Measurements from ENCODE around the gene CEMIP2. TPM values are rescaled to one million over a fixed set of nuclear protein-coding genes. Genes with fewer than 3 reads are reported as not detected.

CEMIP2 gene
- total and polyA plus RNA-seq, 2 donors (not counting 3 experiments of a cell fraction or from before 2014, with no cell fraction given), result 41.6 to 44.3 TPM

DNA sequence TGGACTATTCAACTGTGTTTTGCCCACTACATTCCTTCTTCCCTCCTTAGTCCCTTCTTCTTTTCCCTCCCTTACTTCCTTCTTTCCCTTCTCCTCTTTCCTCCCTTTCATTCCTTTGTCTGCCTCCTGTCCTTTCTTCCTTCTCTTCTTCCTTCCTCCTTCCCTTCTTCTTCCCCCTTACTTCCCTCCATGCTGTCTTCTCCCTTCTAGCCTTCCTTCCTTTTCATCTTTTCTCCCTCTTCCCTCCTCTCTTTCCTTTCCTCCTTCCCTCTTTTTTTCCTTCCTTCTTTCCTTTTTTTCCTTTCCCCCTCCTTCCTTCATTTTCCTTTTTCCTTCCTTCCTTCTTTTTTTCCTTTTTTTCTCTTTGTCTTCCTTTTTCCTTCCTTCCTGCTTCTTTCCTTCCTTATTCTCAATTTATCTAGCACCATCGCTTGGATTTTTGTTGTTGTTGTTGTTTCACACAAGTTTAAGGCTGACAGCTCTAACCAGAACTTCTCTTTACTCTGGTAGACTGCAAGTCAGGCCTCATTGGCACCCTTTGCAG lies 123.4 kb downstream of the CEMIP2 start:
- FAIRE-seq (no peak), DNase-seq (ENCODE audit: low read depth, low spot score) (no peak)
- Histone ChIP-seq H2AFZ (ENCODE audit: low read depth, low read length) (no peak overlapping the region), H3K9me3 (replicated peaks; ENCODE audit: control insufficient read depth, insufficient read depth, low read length) (no peaks in the 10 kb centered on the region), H3K9ac (replicated peaks; ENCODE audit: extremely low read depth, insufficient read depth, low read length) (no peak overlapping the region), H3K4me2 (ENCODE audit: insufficient read depth, low read length) (no peak overlapping the region), H3K36me3 (ENCODE audit: control insufficient read depth in 2 of 2, extremely low read depth in 1 of 2, insufficient read depth in 2 of 2, low read length in 2 of 2) (no peaks in the 10 kb centered on the region), H3K4me1 (ENCODE audit: control insufficient read depth, extremely low read depth, insufficient read depth, low read length) (peaks cover 24% of the 10 kb centered on the region), H4K20me1 (replicated peaks; ENCODE audit: control insufficient read depth, extremely low read depth, insufficient read depth, low read length) (no peaks in the 10 kb centered on the region), H3K79me2 (ENCODE audit: control insufficient read depth, insufficient read depth, low read length) (no peaks in the 10 kb centered on the region), H3K9me1 (replicated peaks; ENCODE audit: control insufficient read depth, extremely low read depth, insufficient read depth, low read length) (no peaks in the 10 kb centered on the region), H3K4me3 (replicated peaks in 1 of 3; ENCODE audit: insufficient read depth in 1 of 3, low read depth in 1 of 3, low read length in 3 of 3) (no peak overlapping the region), H3K27ac (ENCODE audit: insufficient read depth, low read depth, low read length) (no peak overlapping the region), H3K27me3 (ENCODE audit: control insufficient read depth in 2 of 2, insufficient read depth in 2 of 2, low read length in 2 of 2) (no peaks in the 10 kb centered on the region)
- no peak for TF ChIP-seq FOS (IDR thresholded peaks at IDR 0.05; ENCODE audit: borderline replicate concordance, insufficient read depth, low read length)
- TF ChIP-seq EZH2 (IDR thresholded peaks at IDR 0.05; ENCODE audit: borderline replicate concordance, low read depth, low read length, severe bottlenecking), result no peak
- intact Hi-C loops (cut with micrococcal nuclease), result no loop called here
- ChIA-PET CTCF (interaction anchor here (2.2 to 3.5 kb wide), 2 partner anchors 17 to 72 kb away, joined by 5 to 26 read pairs; no protein-coding TSS in a partner anchor), POLR2A (no interaction called here)
- no TSS peak for BruUV-seq (replicated peaks)
- dilution Hi-C loops (cut with MboI; ENCODE audit: extremely low pct_ligation_motif_present, low sequenced_read_pairs), result no loop called here

- CTCF ChIA-PET, result interaction anchor here (0.6 to 2.2 kb wide), 2 partner anchors 13 to 15 kb away, joined by 3 to 5 read pairs; no protein-coding TSS in a partner anchor
Measured at GRCh38 chr9:71643330-71643729, 125.0 kb downstream of the CEMIP2 start.

More at GRCh38 chr9:71643330-71643729, 125.0 kb downstream of the CEMIP2 start:
- H3K36me3 ChIP-seq (ENCODE audit: control insufficient read depth in 2 of 2, extremely low read depth in 1 of 2, insufficient read depth in 2 of 2, low read length in 2 of 2), result no peaks in the 10 kb centered on the region
- peak overlapping the region; percentile 66 for H2AFZ ChIP-seq (ENCODE audit: low read depth, low read length)
- no peak overlapping the region for H3K4me3 ChIP-seq (replicated peaks in 1 of 3; ENCODE audit: insufficient read depth in 1 of 3, low read depth in 1 of 3, low read length in 3 of 3)
- H3K9ac ChIP-seq (replicated peaks; ENCODE audit: extremely low read depth, insufficient read depth, low read length), result no peak overlapping the region
- DNase-seq (ENCODE audit: low read depth, low spot score) (no peak), FAIRE-seq (no peak)
- H3K4me2 ChIP-seq (ENCODE audit: insufficient read depth, low read length), result no peak overlapping the region
- no peaks in the 10 kb centered on the region for H4K20me1 ChIP-seq (replicated peaks; ENCODE audit: control insufficient read depth, extremely low read depth, insufficient read depth, low read length)
- dilution Hi-C loops (cut with MboI; ENCODE audit: extremely low pct_ligation_motif_present, low sequenced_read_pairs) (no loop called here), intact Hi-C loops (cut with micrococcal nuclease) (no loop called here)
- H3K4me1 ChIP-seq (ENCODE audit: control insufficient read depth, extremely low read depth, insufficient read depth, low read length), result peaks cover 31% of the 10 kb centered on the region
- H3K9me3 ChIP-seq (replicated peaks; ENCODE audit: control insufficient read depth, insufficient read depth, low read length), result no peaks in the 10 kb centered on the region
- TF ChIP-seq CTCF (IDR thresholded peaks at IDR 0.05; ENCODE audit: extremely low read depth in 1 of 2, insufficient read depth in 1 of 2, low read depth in 1 of 2, low read length in 2 of 2), result no peak
- no peak for TF ChIP-seq FOS (IDR thresholded peaks at IDR 0.05; ENCODE audit: borderline replicate concordance, insufficient read depth, low read length)
- POLR2A ChIA-PET, result no interaction called here
- H3K27me3 ChIP-seq (ENCODE audit: control insufficient read depth in 2 of 2, insufficient read depth in 2 of 2, low read length in 2 of 2), result no peaks in the 10 kb centered on the region
- no peak overlapping the region for H3K27ac ChIP-seq (ENCODE audit: insufficient read depth, low read depth, low read length)
- no peaks in the 10 kb centered on the region for H3K79me2 ChIP-seq (ENCODE audit: control insufficient read depth, insufficient read depth, low read length)
- no peaks in the 10 kb centered on the region for H3K9me1 ChIP-seq (replicated peaks; ENCODE audit: control insufficient read depth, extremely low read depth, insufficient read depth, low read length)
- no TSS peak for BruUV-seq (replicated peaks)
